WERI-Rb-1 (cell line): ENCODE measurements around the gene NUP133.
A peak's percentile ranks its signal among the peaks of the same experiment; 100 is the strongest.

Experiments
- DNase-seq: peaks from one replicate; pipeline ENCODE4 v3.0.0-alpha.2; 2020
- H3K27ac ChIP-seq: fragments of 250-450 bp; sonication (Bioruptor Pico); 2 replicates; pipeline ENCODE4 v1.5.1; 2020; ENCODE audit warnings: mild to moderate bottlenecking, moderate library complexity
- H3K27me3 ChIP-seq: fragments of 250-450 bp; sonication (Bioruptor Pico); 2 replicates; pipeline ENCODE4 v1.5.1; 2021; ENCODE audit warnings: mild to moderate bottlenecking, low read depth, moderate library complexity; ENCODE audit not compliant: insufficient read depth, severe bottlenecking
- H3K36me3 ChIP-seq: fragments of 250-450 bp; sonication (Bioruptor Pico); 2 replicates; pipeline ENCODE4 v1.5.1; 2020; ENCODE audit warnings: mild to moderate bottlenecking, moderate library complexity
- H3K4me3 ChIP-seq: 2 replicates; pipeline ENCODE4 v1.5.1; 2011; ENCODE audit warnings: low read depth, mild to moderate bottlenecking, control low read depth, low read length
- H3K9me3 ChIP-seq: fragments of 250-450 bp; sonication (Bioruptor Pico); 2 replicates; pipeline ENCODE4 v1.5.1; 2021; ENCODE audit warnings: mild to moderate bottlenecking, moderate library complexity; ENCODE audit not compliant: severe bottlenecking
- CTCF ChIP-seq: IDR thresholded peaks from 2 replicates; pipeline ENCODE4 v1.5.1; 2011; ENCODE audit warnings: low read depth, mild to moderate bottlenecking, control low read depth, inconsistent platforms, low read length

The NUP133 gene

GRCh38 chr1:229412056-229412455, 96.1 kb downstream of the NUP133 start:
- H3K27ac ChIP-seq = peak overlapping the region; percentile 56
- H3K36me3 ChIP-seq = no peaks in the 10 kb centered on the region
- H3K4me3 ChIP-seq = no peak overlapping the region
- H3K27me3 ChIP-seq = no peaks in the 10 kb centered on the region
- TF ChIP-seq CTCF = no peak
- H3K9me3 ChIP-seq = no peaks in the 10 kb centered on the region
- no peak for DNase-seq

GRCh38 chr1:229411434-229412055, 96.6 kb downstream of the NUP133 start:
- no peak for DNase-seq
- no peaks in the 10 kb centered on the region for H3K36me3 ChIP-seq
- H3K9me3 ChIP-seq = no peaks in the 10 kb centered on the region
- H3K27me3 ChIP-seq = no peaks in the 10 kb centered on the region
- no peak overlapping the region for H3K4me3 ChIP-seq
- peak overlapping the region; percentile 56 for H3K27ac ChIP-seq
- no peak for TF ChIP-seq CTCF

- TF ChIP-seq CTCF = 0 out of 2 replicates have a peak, but pooled peaks have one; percentile 3
- Histone ChIP-seq H3K9me3 (no peaks in the 10 kb centered on the region), H3K4me3 (peak overlapping the region; percentile 19), H3K36me3 (no peaks in the 10 kb centered on the region), H3K27ac (peak overlapping the region; percentile 68), H3K27me3 (no peaks in the 10 kb centered on the region)
- DNase-seq = peak; percentile 76
Observed at GRCh38 chr1:229410692-229411433, 97.3 kb downstream of the NUP133 start.

GRCh38 chr1:229410370-229410691, 97.8 kb downstream of the NUP133 start:
- peak overlapping the region; percentile 68 for H3K27ac ChIP-seq
- no peak for TF ChIP-seq CTCF
- no peaks in the 10 kb centered on the region for H3K36me3 ChIP-seq
- no peak for DNase-seq
- no peak overlapping the region for H3K4me3 ChIP-seq
- H3K27me3 ChIP-seq = no peaks in the 10 kb centered on the region
- H3K9me3 ChIP-seq = no peaks in the 10 kb centered on the region

GRCh38 chr1:229409616-229410369, 98.3 kb downstream of the NUP133 start:
- H3K9me3 ChIP-seq = no peaks in the 10 kb centered on the region
- no peak for DNase-seq
- no peaks in the 10 kb centered on the region for H3K27me3 ChIP-seq
- no peak overlapping the region for H3K4me3 ChIP-seq
- no peaks in the 10 kb centered on the region for H3K36me3 ChIP-seq
- H3K27ac ChIP-seq = peak overlapping the region; percentile 68
- no peak for TF ChIP-seq CTCF
